Measurements from ENCODE around the gene RNF152. TPM values are rescaled to one million over a fixed set of nuclear protein-coding genes. Genes with fewer than 3 reads are reported as not detected.

The RNF152 gene
- total RNA-seq, 1 experiment from 2014 or later, result 2.0 TPM

DNA sequence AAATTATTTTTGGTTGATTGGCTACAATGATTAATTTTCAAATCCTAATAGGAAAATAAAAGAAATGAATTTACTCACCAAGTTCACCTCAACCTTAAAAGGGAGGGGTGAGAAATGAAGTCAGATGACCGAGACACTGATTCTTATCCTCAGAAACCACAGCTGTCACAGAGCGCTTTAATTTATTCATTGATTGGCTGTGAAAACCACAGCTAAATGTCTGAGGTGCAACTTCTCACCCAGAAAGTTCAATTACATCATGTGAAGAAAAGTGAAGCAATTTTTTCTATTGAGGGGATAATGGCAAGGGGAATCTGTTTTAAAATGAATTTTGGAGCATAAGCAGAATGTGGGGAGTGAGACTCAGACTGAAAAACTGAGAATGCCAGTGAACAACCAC is 128.4 kb downstream of the RNF152 start:
- Histone ChIP-seq H3K27me3 (ENCODE audit: low read length) (no peaks in the 10 kb centered on the region), H3K79me2 (ENCODE audit: low read length) (no peaks in the 10 kb centered on the region), H3F3A (ENCODE audit: low read length, unreplicated experiment) (no peaks in the 10 kb centered on the region), H3K9me2 (replicated peaks; ENCODE audit: low read length) (no peaks in the 10 kb centered on the region), H3K36me3 (ENCODE audit: low read depth, low read length) (no peaks in the 10 kb centered on the region), H3K4me3 (ENCODE audit: low read length) (no peak overlapping the region), H3K4me2 (ENCODE audit: low read length) (no peak overlapping the region), H3K9me3 (ENCODE audit: low read length) (no peaks in the 10 kb centered on the region), H4K20me1 (ENCODE audit: low read length) (no peaks in the 10 kb centered on the region), H3K4me1 (ENCODE audit: insufficient read depth, low read length) (no peaks in the 10 kb centered on the region), H2AFZ (ENCODE audit: low read length) (no peak overlapping the region), H3K9ac (ENCODE audit: low read length) (no peak overlapping the region), H3K27ac (ENCODE audit: low read length) (no peak overlapping the region)
- CTCF ChIA-PET, result no interaction called here
- intact Hi-C loops (cut with micrococcal nuclease), result no loop called here
- no peak for ATAC-seq
- TF ChIP-seq EZH2 (IDR thresholded peaks at IDR 0.05; ENCODE audit: low read length, unreplicated experiment) (no peak), EZH2phosphoT487 (IDR thresholded peaks at IDR 0.05; ENCODE audit: borderline replicate concordance, low read length) (no peak)
- TF ChIP-seq, protein P1, sequence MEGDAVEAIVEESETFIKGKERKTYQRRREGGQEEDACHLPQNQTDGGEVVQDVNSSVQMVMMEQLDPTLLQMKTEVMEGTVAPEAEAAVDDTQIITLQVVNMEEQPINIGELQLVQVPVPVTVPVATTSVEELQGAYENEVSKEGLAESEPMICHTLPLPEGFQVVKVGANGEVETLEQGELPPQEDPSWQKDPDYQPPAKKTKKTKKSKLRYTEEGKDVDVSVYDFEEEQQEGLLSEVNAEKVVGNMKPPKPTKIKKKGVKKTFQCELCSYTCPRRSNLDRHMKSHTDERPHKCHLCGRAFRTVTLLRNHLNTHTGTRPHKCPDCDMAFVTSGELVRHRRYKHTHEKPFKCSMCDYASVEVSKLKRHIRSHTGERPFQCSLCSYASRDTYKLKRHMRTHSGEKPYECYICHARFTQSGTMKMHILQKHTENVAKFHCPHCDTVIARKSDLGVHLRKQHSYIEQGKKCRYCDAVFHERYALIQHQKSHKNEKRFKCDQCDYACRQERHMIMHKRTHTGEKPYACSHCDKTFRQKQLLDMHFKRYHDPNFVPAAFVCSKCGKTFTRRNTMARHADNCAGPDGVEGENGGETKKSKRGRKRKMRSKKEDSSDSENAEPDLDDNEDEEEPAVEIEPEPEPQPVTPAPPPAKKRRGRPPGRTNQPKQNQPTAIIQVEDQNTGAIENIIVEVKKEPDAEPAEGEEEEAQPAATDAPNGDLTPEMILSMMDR (conservative IDR thresholded peaks at IDR 0.05; ENCODE audit: low read depth, low read length), result no peak
- no TSS peak for BruUV-seq (replicated peaks)
- DNase-seq, result no peak
- POLR2A ChIA-PET (ENCODE audit: unreplicated experiment), result no interaction called here

DNA sequence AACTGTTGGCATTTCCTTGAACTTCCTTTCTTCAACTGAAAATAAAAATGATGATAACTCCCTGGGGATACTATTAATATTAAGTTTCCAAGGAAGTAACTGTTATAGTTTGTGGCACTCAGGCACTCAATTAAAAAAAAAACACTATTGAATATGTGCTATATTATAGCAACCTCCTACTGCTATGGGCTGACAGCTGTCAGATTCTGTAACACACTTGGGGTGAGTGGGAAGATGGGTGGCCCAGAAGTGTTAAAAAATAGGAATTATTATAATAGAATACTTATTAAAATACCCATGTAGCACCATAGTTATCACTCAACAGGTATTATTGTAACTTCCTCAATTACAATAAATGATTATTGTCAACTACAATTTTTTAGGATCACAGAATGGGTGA is 130.9 kb downstream of the RNF152 start:
- ChIA-PET POLR2A (ENCODE audit: unreplicated experiment) (no interaction called here), CTCF (no interaction called here)
- DNase-seq, result no peak
- no peaks in the 10 kb centered on the region for H3K9me3 ChIP-seq (ENCODE audit: low read length)
- no peaks in the 10 kb centered on the region for H4K20me1 ChIP-seq (ENCODE audit: low read length)
- no peak overlapping the region for H3K27ac ChIP-seq (ENCODE audit: low read length)
- no peak overlapping the region for H3K4me2 ChIP-seq (ENCODE audit: low read length)
- no peak overlapping the region for H3K4me3 ChIP-seq (ENCODE audit: low read length)
- BruUV-seq (replicated peaks), result no TSS peak
- no peaks in the 10 kb centered on the region for H3K9me2 ChIP-seq (replicated peaks; ENCODE audit: low read length)
- TF ChIP-seq EZH2phosphoT487 (IDR thresholded peaks at IDR 0.05; ENCODE audit: borderline replicate concordance, low read length), result no peak
- TF ChIP-seq EZH2 (IDR thresholded peaks at IDR 0.05; ENCODE audit: low read length, unreplicated experiment), result no peak
- TF ChIP-seq, protein P1 (conservative IDR thresholded peaks at IDR 0.05; ENCODE audit: low read depth, low read length), result no peak
- H3K36me3 ChIP-seq (ENCODE audit: low read depth, low read length), result no peaks in the 10 kb centered on the region
- no peaks in the 10 kb centered on the region for H3F3A ChIP-seq (ENCODE audit: low read length, unreplicated experiment)
- H3K4me1 ChIP-seq (ENCODE audit: insufficient read depth, low read length), result no peaks in the 10 kb centered on the region
- no peak overlapping the region for H2AFZ ChIP-seq (ENCODE audit: low read length)
- no peaks in the 10 kb centered on the region for H3K79me2 ChIP-seq (ENCODE audit: low read length)
- intact Hi-C loops (cut with micrococcal nuclease), result no loop called here
- no peaks in the 10 kb centered on the region for H3K27me3 ChIP-seq (ENCODE audit: low read length)
- H3K9ac ChIP-seq (ENCODE audit: low read length), result no peak overlapping the region
- no peak for ATAC-seq

Measured in PC-3 (cell line).